IPS DF 19.7 (cell line): ENCODE measurements around the gene TCEAL2.
"Not testable (repeated sequence)": the region's sequence is repeated elsewhere in the genome, so short reads cannot be mapped to it uniquely, and the experiment has no call there.

Source experiments
- DNase-seq: peaks from one replicate; pipeline ENCODE4 v3.0.0-alpha.2; 2013; ENCODE audit warnings: low read depth, low spot score

The TCEAL2 gene

GRCh38 chrX:102125436-102125835, at the start of gene TCEAL2:
Gene TCEAL2 (plus strand): TSS chrX:102125679. CDS start chrX:102126831, 1,152 bp downstream.
- DNase-seq, result not testable (repeated sequence)

- DNase-seq, result no peak
These were observed 48.1 kb upstream of the TCEAL2 start for GRCh38 chrX:102077426-102077825.

DNA sequence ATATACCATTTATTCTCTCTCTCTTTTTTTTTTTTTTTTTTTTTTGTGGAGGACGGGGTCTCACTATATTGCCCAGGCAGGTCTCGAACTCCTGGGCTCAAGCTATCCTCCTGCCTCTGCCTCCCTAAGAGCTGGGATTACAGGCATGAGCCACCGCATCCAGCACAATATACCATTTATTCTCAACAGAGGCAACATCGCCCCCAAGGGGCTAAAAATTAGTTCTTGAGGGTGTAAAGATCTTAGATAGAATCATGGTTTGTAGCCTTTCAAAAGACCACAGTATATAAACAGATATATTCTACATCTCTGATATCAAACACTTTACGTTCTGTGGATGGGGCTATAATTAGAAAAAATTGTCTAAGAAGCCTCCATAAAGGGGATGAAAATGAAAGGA, 39.8 kb upstream of the TCEAL2 start:
- DNase-seq, result no peak

DNA sequence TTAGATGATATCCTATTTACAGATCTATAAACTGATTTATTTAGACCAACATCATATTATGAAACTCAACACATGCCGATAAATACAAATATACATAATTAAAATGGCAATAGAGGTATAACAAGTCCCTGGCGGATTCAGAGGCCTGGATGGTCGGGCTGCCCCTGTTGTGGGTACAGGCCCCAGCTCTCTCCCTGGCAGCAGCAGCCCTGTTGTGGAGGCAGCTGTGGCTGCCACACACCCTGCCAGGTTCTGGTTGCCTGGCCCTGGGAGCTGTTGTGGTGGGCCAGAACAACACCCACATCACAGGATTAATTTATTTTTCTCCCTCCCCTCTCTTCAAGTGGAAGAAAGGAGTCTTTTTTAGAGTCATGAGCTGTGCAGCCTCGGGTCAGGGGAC, 12.1 kb upstream of the TCEAL2 start:
- no peak for DNase-seq

DNA sequence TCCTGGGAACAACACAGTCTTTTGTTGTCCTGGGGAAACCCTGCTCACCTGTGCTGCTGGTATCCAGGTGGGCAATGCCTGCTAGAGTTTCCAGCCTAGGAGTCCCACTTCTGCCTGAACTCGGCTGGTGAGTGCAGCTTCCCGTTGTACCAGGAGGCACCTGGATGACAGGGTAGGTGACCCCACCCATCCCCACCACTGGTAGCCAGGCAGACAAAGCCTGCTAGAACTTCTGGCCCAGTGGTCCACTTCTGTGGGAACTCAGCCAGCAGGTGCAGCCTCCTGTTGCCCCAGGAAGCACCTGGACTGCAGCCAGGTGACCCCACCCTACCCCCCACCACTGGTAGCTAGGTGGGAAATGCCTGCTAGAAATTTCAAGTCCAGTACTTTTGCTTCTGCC, 9.7 kb upstream of the TCEAL2 start:
- no peak for DNase-seq

- DNase-seq, result not testable (repeated sequence)
These were observed 465 bp upstream of the TCEAL2 start for GRCh38 chrX:102125014-102125413.

DNA sequence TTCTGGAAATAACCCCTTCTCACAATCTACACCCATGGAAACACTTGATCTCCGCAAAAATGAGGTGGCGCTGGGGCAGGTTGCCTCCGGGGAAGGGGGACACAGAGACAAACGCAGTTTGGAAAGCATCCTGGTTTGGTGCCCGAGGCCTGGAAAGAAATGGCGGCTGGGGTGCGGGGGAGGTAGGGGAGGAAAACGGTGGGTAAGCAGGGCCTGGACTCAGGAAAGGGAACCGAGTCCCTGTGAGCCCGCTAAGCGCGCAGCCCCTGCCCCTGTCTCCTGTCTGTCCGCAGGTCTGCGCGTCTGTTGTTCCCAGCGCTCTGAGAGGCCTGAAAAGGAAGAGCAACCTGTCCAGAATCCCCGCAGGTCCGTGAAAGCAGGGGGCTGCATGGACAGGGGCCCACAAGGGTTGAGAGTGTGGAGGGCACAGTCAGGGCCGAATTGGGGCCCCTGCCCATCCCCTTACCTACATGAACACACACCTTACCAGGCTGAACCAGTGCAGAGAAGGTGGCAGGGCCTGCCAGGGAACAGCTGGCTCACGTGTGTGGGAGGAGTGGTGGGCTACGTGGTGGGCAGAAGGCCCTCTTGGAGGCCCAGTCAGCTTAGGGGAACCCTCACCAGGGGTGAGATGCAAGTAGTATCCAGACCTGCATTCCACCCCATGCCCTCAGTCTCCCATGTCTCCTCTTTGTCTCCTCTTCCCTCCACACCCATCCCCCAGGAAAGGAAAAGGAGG, 770 bp downstream of the TCEAL2 start:
- not testable (repeated sequence) for DNase-seq

DNA sequence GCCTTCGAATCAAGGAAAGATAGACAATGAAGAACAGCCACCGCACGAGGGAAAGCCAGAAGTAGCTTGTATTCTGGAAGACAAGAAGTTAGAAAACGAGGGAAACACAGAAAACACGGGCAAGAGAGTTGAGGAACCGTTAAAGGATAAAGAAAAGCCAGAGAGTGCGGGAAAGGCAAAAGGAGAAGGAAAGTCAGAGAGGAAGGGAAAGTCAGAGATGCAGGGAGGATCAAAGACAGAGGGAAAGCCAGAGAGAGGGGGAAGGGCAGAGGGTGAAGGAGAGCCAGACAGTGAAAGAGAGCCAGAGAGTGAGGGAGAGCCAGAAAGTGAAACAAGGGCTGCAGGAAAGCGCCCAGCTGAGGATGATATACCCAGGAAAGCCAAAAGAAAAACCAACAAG, 1.4 kb downstream of the TCEAL2 start:
- DNase-seq, result no peak

- DNase-seq, result no peak
These were observed 4.0 kb downstream of the TCEAL2 start for GRCh38 chrX:102129473-102129872.

GRCh38 chrX:102138064-102138463, 12.6 kb downstream of the TCEAL2 start:
- no peak for DNase-seq

GRCh38 chrX:102140876-102141275, 15.4 kb downstream of the TCEAL2 start:
- not testable (repeated sequence) for DNase-seq

GRCh38 chrX:102141631-102142030, 16.2 kb downstream of the TCEAL2 start:
- not testable (repeated sequence) for DNase-seq

GRCh38 chrX:102142274-102142673, 16.8 kb downstream of the TCEAL2 start, which contains the start of gene TCEAL6:
Gene TCEAL6 (minus strand): TSS chrX:102142481.
- DNase-seq, result not testable (repeated sequence)

DNA sequence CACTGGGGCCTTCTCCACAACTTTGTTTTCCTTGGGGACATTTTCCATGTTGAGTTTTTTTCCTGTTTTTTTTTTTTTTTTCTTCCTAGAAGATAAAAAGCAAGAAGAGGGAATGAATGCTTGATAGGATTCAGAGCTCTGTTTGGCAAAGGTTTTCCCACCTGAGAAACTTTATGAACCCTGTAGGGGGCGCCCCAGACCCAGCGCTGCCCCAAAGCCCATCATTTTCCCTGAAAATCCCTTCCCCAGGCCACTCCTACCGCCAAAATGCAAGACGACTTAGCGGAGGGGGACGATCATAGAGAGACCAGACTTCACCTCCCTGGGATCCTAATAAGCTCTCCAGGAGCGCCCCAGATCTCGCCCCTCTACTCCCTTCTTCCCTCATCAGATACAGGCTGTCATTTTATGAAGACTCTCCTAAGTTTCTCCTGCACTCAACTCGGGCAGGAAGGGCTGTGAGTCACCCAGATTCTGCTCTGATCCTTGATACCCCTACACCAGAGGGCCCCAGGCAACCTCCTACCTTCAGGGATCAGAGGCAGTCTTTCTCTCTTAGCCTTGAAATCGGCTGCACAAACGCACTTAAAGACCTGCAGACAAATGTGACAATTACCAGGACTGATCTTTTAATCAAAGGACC, 28.9 kb downstream of the TCEAL2 start:
- DNase-seq, result no peak

- no peak for DNase-seq
These were observed 29.7 kb downstream of the TCEAL2 start for GRCh38 chrX:102154900-102155805.

GRCh38 chrX:102155806-102156179, 30.3 kb downstream of the TCEAL2 start, which contains the start of gene BEX5:
Gene BEX5 (minus strand): TSS chrX:102155977. CDS start chrX:102154265, 1,712 bp downstream.
- DNase-seq, result peak; percentile 40
